GM18508 (cell line): ENCODE measurements around the gene HIPK2.

ENCODE experiments used
- ATAC-seq: cut with Tn5 transposase; IDR thresholded peaks from one replicate; pipeline ENCODE4 v1.9.1; 2021; ENCODE audit warnings: moderate number of reproducible peaks; ENCODE audit not compliant: insufficient read depth, unreplicated experiment

Gene HIPK2

GRCh38 chr7:139718859-139719258, 58.9 kb downstream of the HIPK2 start:
- no peak for ATAC-seq

GRCh38 chr7:139718141-139718540, 59.7 kb downstream of the HIPK2 start:
- ATAC-seq: no peak

GRCh38 chr7:139716156-139716942, 61.4 kb downstream of the HIPK2 start:
- ATAC-seq: no peak

DNA sequence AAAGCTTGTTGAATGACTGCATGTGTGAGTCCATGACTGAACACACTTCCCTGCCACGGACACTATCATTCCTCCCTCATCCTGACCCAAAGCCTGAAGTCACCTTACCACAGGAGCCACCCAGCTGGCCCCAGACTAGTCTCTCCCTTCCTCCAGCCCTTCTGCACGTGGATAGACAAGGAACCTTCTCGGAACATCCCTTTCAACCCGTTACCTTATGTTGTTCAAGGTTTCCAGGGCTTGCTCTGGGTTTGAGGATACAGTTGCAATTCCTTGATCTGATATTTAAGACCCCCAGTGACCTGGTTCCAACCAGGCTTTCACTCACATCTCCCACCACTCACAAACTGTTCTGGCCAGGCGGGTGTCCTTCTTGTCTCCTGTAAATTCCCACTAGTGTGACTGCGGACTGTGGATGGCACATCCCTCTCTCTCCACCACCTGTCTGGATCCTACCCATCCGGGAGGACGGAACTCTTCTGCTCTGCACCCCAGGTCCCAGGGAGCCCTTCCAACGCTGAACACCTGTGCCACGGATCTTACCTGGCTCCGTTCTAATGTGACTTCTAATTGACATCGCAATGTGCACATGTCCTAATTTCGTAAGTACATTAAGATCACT, 62.5 kb downstream of the HIPK2 start:
- no peak for ATAC-seq

GRCh38 chr7:139714163-139714901, 63.5 kb downstream of the HIPK2 start:
- peak; percentile 95 for ATAC-seq

DNA sequence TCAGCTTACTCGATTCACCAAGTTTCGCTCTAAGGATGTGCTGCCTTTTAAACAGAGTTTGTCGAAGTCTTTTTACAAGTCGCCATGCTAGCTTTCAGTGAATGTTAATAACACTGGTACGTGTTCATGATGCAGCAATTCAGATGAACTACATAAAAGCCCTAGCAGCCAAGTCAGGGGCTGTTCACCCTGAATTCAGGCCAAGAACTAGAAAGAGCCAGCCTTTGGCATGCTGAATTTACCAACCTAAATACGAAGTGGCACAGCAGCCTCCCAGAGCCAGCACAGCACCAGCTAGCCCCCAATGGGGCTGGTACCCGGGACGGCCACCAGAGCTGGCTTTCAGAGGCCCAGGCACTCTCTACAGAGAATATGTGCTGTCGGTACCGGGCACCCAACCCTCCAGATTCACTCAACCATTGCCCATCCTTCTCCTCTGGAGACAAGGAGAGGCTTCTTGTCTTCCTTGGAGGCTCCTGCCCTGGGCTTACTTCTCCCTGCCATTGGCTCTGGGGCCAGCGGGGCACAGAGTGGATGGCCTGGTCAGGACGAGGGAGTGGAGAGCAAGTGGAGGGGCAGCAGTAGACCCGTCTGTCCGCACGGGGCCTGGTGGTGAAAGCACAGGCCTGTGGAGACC, 64.2 kb downstream of the HIPK2 start:
- ATAC-seq: no peak

DNA sequence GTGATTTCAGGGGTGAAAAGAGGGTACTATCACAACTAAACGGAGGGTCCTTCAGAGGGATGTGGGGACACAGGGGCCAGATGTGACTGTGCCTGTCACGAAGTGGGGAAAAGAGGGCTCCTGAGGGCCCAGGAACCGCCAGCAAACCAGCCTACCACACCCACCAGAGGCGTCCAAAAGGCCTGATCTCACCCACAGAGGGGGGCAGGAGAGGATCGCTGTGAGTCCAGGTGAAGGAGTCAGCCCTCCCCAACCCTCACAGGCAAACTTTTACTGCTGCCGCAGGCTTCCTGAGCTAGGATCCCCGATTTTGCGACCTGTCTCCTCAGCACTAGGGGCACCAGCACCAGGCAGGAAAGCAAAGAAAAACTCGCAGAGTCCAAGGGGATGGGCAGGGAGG, 64.7 kb downstream of the HIPK2 start:
- no peak for ATAC-seq

DNA sequence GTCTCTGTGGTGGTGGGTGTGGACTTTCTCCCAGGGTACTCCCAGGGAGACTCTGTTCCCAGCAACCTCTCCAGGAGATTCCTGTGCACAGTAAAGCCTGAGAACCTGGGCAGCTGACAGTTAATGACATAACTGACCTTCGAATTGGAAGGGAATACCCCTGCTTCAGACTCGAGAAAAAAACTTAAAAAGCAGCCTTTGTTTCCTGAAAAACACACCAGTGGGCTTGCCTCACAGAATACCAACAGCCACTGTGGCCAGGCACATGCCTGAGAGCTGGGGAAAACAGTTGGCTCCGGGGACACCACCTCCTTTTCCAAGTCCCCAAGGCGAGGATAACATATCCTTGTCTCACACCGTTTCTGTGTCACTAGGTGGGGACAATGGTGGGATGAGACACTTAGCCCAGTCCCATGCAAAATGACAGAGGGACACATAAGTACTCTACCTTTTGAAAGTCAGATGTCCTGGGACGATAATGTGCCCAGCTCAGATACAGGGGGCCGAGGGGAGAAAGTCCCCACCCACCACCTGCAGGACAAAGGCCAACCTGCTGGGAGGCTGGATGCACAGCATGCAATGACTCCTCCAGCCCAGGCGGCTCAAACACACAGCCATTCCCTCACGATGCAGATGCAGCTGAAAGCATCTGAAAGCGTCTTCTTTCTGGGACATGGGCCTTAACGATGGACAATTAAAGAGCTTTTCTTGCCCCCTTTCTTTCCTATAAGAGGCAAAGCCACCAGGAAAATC, 65.6 kb downstream of the HIPK2 start:
- no peak for ATAC-seq

DNA sequence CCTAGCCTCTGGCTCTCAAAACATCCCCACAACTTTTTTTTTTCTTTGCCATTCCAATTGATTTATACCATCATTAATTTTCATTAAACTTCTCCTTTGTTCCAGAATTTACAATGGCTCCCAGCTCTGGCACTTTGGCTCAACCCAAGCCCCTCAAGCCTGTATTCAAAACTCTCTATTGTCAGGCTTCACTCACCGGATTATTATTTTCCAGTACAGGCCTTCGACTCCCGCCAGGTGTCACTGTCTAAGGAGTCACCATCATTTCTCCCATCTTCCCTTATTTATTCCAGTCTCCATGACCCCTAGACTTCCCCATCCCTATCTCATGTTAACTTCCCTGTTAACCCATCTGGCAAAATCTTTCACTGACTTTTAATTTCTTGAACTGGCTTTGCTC, 67.8 kb downstream of the HIPK2 start:
- no peak for ATAC-seq

DNA sequence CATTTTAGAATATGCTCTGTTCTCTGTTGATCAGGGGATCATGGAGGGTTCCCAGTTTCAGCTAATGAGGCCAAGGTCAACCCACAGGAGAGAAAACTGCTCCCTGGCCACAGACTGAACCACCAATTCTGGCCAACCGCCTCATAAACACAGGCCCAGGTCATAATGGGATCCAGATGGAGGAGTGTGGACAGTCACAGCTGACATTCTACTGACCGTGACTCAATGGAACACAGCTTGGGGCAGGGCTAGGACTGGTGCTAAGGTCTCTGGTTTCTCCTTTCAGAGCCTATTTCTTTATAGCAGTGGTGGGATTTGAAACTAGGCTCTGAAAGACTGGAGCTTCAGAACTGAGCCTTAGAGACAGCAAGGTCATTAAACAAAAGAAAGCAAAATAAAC, 68.3 kb downstream of the HIPK2 start:
- no peak for ATAC-seq

DNA sequence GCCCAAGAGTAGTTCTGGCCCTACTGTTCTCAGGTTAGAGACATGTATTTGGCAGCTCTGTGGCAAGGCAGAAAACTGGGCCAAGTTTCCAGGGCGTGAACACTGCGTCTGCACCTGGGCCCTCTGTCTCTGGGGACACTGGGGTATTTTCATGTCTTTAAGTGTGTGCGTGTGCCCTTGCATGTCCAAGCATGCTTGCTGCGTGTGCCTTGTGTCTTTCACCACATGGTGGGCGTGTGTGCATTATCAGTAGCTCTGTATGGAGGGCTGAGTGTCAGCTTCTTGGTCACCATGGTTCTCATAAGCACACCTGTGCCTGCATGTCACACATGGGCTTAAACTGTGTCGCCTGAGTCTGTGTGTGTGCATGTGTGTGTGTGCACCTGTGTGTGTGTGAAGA, 69.3 kb downstream of the HIPK2 start:
- ATAC-seq: peak; percentile 37

- no peak for ATAC-seq
These were observed 71.0 kb downstream of the HIPK2 start for GRCh38 chr7:139706837-139707236.

GRCh38 chr7:139704308-139704879, 73.4 kb downstream of the HIPK2 start:
- no peak for ATAC-seq

DNA sequence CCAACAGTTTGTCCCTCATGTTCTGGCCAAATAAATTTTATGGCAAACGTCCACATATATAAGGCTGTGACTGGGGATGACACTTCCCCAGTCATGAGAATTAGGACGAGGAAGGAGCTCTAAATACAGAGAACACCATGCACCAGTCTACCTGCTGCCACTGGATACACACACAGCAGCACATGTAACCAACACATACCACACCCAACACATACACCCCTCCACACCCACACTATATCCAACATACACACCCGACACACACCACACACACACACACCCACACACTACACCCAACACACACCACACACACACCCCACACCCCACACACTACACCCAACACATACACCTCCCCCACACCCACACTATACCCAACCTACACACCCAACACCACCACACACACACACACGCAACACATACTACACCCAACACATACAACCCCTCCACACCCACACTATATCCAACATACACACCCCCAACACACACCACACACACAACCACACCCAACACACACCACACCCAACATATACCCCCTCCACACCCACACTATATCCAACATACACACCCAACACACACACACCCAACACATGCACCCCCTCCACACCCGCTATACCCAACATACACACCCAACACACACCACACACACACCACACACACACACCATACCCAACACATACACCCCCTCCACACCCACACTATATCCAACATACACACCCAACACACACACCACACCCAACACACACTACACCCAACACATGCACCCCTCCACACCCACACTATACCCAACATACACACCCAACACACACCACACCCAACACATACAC, 74.1 kb downstream of the HIPK2 start:
- ATAC-seq: no peak

DNA sequence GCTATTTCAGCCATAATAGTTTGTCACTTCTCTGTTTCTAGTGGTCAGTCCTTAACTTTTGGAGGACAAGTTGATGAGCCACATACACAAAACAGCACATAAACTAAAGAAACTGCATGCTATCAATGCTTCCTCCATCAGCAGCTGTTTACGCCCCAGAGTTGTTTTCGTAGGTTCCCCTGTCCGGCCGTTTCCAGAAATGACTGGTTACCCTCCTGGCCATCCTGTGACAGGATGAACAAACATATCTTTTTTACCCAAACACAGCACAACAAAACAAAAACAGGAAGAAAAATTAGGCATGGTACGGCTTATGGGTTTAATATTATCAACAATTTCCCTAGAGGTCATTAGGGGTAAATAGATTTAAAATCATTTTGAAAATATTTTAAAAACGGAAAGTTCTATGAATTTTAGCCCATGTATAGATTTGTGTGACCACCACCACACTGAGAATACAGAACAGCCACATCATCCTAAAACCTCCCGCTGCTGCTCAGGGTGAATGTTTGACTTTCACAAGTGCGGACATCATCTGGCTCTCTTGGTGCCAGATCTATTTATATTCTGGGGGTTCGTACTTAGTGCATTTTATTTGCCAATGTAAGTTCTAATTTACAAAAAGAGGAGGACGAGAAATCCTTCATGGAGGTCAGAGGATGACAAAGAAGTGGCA, 74.8 kb downstream of the HIPK2 start:
- ATAC-seq: peak; percentile 57

GRCh38 chr7:139702313-139702731, 75.5 kb downstream of the HIPK2 start:
- no peak for ATAC-seq

DNA sequence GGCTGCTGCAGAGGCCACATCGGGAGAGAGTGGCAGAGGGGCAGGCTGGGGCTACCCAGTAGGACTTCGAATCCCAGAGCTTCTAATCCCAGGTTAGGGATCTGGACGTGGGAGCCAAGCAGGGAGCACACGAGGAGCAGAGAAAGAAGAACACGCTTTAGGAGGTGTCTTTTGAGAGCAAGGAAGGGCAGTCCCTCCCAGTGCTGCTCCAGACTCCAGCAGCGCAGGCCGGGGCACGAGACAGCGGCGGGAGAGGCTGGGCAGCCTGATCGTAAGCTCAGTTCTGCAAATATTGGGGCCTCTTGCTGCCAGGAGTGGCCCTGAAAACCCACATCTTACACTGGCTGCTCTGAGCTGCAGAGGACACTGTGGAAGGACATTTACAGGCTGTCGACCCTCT, 75.9 kb downstream of the HIPK2 start:
- ATAC-seq: no peak

GRCh38 chr7:139700505-139701235, 77.1 kb downstream of the HIPK2 start:
- ATAC-seq: no peak
